OCI-LY1 (cell line): ENCODE data around the gene CD276.

ENCODE experiments used
- H2AFZ ChIP-seq: fragments of 200-600 bp; sonication (generic), shearing (Covaris generic); 2 replicates; pipeline ENCODE4 v1.6.0; 2014; ENCODE audit warnings: antibody characterized with exemption, mild to moderate bottlenecking, low read length
- H3F3A ChIP-seq: fragments of 200-600 bp; sonication (generic), shearing (Covaris generic); 2 replicates; pipeline ENCODE4 v1.6.0; 2014; ENCODE audit warnings: mild to moderate bottlenecking, antibody characterized with exemption, low read length, moderate library complexity; ENCODE audit not compliant: insufficient read depth
- H3K27ac ChIP-seq: fragments of 200-600 bp; sonication (generic); 2 replicates; pipeline ENCODE4 v1.5.1; 2014; ENCODE audit warnings: low read length, mixed run types, mild to moderate bottlenecking, low read depth; ENCODE audit not compliant: poor library complexity, severe bottlenecking
- H3K27me3 ChIP-seq: fragments of 200-600 bp; sonication (generic); 2 replicates; pipeline ENCODE4 v1.6.0; 2014; ENCODE audit warnings: antibody characterized with exemption, mild to moderate bottlenecking, low read length, moderate library complexity; ENCODE audit not compliant: insufficient read depth
- H3K36me3 ChIP-seq: fragments of 200-600 bp; sonication (generic); 2 replicates; pipeline ENCODE4 v1.6.1; 2014; ENCODE audit warnings: mild to moderate bottlenecking, antibody characterized with exemption, low read length, moderate library complexity, mixed read lengths; ENCODE audit not compliant: insufficient read depth
- H3K4me1 ChIP-seq: fragments of 200-600 bp; sonication (generic); 2 replicates; pipeline ENCODE4 v1.5.1; 2014; ENCODE audit warnings: mild to moderate bottlenecking, low read length, moderate library complexity; ENCODE audit not compliant: insufficient read depth, severe bottlenecking
- H3K4me2 ChIP-seq: fragments of 200-600 bp; sonication (generic), shearing (Covaris generic); 2 replicates; pipeline ENCODE4 v1.6.1; 2014; ENCODE audit warnings: low read length
- H3K4me3 ChIP-seq: fragments of 200-600 bp; sonication (generic); 2 replicates; pipeline ENCODE4 v1.5.1; 2014; ENCODE audit warnings: low read length, low read depth, mild to moderate bottlenecking, mixed read lengths; ENCODE audit not compliant: poor library complexity, severe bottlenecking
- H3K79me2 ChIP-seq: fragments of 200-600 bp; shearing (Covaris generic); 2 replicates; pipeline ENCODE4 v1.6.1; 2016; ENCODE audit warnings: mixed run types, low read length, mixed read lengths; ENCODE audit not compliant: insufficient read depth
- H3K9ac ChIP-seq: fragments of 200-600 bp; sonication (generic), shearing (Covaris generic); 2 replicates; pipeline ENCODE4 v1.6.1; 2014; ENCODE audit warnings: mild to moderate bottlenecking, low read length, mixed read lengths
- H3K9me2 ChIP-seq: fragments of 200-600 bp; sonication (generic), shearing (Covaris generic); 2 replicates; pipeline ENCODE4 v1.6.1; 2014; ENCODE audit warnings: low read depth, mild to moderate bottlenecking, low read length, mixed read lengths
- H3K9me3 ChIP-seq: fragments of 200-600 bp; shearing (Covaris generic); 2 replicates; pipeline ENCODE4 v1.6.1; 2014; ENCODE audit warnings: low read length, mixed read lengths
- H4K20me1 ChIP-seq: fragments of 200-600 bp; sonication (generic), shearing (Covaris generic); 2 replicates; pipeline ENCODE4 v1.6.0; 2016; ENCODE audit warnings: mild to moderate bottlenecking, low read length; ENCODE audit not compliant: insufficient read depth
- EZH2 ChIP-seq: fragments of 200-600 bp; sonication (generic), shearing (Covaris generic); IDR thresholded peaks from 2 replicates; pipeline ENCODE4 v1.8.0; 2017; ENCODE audit warnings: borderline replicate concordance, mixed run types, mild to moderate bottlenecking, antibody characterized with exemption, low read length, moderate library complexity, mixed read lengths
- TF ChIP-seq, protein P1 (sequence below): fragments of 200-600 bp; sonication (generic), shearing (Covaris generic); IDR thresholded peaks from 2 replicates; pipeline ENCODE4 v1.5.1; 2017; ENCODE audit warnings: mild to moderate bottlenecking, antibody characterized with exemption, low read length, moderate library complexity, mixed read lengths

The CD276 gene

DNA sequence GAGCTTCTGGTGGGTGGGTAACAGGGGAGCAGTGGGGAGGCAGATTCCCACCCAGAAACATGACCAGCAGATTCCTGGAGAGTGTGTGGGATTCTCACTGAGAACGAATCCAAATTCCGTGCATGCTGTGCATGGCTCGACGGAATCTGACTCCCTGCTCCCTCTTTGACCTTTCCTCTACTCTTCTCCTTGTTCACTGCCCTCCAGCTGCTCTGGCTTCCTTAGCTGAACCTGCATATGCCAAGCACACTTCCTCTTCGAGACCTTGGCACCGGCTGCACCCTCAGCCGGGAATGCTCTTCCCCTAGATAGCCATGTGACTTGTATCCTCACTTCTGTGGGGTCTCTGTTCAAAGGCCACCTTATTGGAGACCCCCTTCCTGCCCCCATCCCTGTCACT lies 62.7 kb downstream of the CD276 start:
- Histone ChIP-seq H3F3A (no peaks in the 10 kb centered on the region), H3K4me3 (no peak overlapping the region)

DNA sequence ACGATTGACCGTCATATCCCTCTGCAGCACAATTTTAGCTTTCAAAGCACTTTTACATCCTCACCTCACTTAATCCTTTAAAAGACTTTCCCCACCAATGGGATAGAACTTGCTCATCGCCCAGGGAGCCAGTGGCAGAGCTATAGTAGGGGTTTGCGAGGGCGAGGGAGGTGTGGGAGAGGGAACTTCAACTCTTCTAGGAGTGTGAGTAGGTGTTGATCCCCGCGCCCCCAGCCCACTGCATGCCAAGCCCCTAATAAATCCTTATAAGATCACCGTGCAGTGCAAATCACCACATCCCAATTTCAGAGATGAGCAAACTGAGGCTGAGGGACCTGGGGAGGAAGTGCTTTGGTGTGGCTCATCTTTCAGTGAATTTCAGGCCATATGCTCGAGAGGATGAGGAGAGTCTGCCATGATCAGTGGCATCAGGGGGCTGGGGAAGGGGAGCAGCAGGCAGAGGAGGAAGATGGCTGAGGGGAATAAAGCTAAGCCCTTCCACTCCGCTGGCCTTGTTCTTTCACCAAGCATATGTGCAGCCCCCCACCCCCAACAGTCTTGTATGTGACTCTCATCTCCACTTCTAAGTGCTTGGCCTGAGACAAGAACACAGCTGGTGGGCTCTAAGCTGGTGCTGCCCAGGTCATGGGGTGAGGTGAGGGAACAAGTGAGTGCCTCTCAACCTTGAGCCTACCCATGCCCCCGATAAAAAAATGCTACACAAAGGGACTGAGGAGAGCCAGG lies 63.8 kb downstream of the CD276 start:
- H3K36me3 ChIP-seq, result no peaks in the 10 kb centered on the region
- H3F3A ChIP-seq, result no peaks in the 10 kb centered on the region
- no peaks in the 10 kb centered on the region for H3K79me2 ChIP-seq
- H3K27me3 ChIP-seq, result no peaks in the 10 kb centered on the region
- H4K20me1 ChIP-seq, result no peaks in the 10 kb centered on the region
- H3K4me2 ChIP-seq, result no peak overlapping the region
- no peaks in the 10 kb centered on the region for H3K4me1 ChIP-seq
- TF ChIP-seq, protein P1, sequence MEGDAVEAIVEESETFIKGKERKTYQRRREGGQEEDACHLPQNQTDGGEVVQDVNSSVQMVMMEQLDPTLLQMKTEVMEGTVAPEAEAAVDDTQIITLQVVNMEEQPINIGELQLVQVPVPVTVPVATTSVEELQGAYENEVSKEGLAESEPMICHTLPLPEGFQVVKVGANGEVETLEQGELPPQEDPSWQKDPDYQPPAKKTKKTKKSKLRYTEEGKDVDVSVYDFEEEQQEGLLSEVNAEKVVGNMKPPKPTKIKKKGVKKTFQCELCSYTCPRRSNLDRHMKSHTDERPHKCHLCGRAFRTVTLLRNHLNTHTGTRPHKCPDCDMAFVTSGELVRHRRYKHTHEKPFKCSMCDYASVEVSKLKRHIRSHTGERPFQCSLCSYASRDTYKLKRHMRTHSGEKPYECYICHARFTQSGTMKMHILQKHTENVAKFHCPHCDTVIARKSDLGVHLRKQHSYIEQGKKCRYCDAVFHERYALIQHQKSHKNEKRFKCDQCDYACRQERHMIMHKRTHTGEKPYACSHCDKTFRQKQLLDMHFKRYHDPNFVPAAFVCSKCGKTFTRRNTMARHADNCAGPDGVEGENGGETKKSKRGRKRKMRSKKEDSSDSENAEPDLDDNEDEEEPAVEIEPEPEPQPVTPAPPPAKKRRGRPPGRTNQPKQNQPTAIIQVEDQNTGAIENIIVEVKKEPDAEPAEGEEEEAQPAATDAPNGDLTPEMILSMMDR, result no peak
- TF ChIP-seq EZH2, result no peak
- H3K4me3 ChIP-seq, result no peak overlapping the region
- no peak overlapping the region for H3K9ac ChIP-seq
- no peak overlapping the region for H2AFZ ChIP-seq
- no peaks in the 10 kb centered on the region for H3K9me2 ChIP-seq
- no peaks in the 10 kb centered on the region for H3K9me3 ChIP-seq
- no peak overlapping the region for H3K27ac ChIP-seq

More for the DNA sequence above, 62.7 kb downstream of the CD276 start:
- no peaks in the 10 kb centered on the region for H3K79me2 ChIP-seq
- H3K27ac ChIP-seq, result no peak overlapping the region
- H3K9me2 ChIP-seq, result no peaks in the 10 kb centered on the region
- no peak overlapping the region for H3K4me2 ChIP-seq
- no peaks in the 10 kb centered on the region for H4K20me1 ChIP-seq
- H3K9me3 ChIP-seq, result no peaks in the 10 kb centered on the region
- no peaks in the 10 kb centered on the region for H3K36me3 ChIP-seq
- no peak for TF ChIP-seq EZH2
- TF ChIP-seq, protein P1, result no peak
- H3K9ac ChIP-seq, result no peak overlapping the region
- no peaks in the 10 kb centered on the region for H3K4me1 ChIP-seq
- no peaks in the 10 kb centered on the region for H3K27me3 ChIP-seq
- no peak overlapping the region for H2AFZ ChIP-seq

DNA sequence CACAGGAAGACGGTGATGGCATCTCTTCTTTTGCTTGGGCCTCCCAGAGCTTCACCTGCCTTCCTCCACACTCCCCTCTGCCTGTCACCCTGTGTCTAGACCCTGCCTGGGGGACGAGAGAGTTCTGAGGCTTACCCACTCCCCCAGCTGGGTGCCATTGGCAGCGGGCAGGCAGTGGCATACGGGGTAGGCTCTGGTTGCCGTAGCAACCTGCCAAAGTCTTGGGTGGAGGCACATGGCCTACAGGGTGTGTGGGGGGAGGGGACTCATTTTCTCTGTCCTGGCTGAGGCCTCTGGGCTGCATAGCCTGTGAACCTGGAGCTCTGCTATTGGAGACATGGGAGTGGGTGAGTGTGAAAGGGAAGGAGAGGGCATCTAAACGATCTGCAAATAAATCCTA lies 64.5 kb downstream of the CD276 start:
- Histone ChIP-seq H3K9ac (no peak overlapping the region), H3K36me3 (no peaks in the 10 kb centered on the region), H3K4me1 (no peaks in the 10 kb centered on the region), H4K20me1 (no peaks in the 10 kb centered on the region), H3K4me3 (no peak overlapping the region), H3K9me2 (no peaks in the 10 kb centered on the region), H2AFZ (no peak overlapping the region), H3K27ac (no peak overlapping the region), H3K79me2 (no peaks in the 10 kb centered on the region), H3K9me3 (no peaks in the 10 kb centered on the region), H3K4me2 (no peak overlapping the region), H3K27me3 (no peaks in the 10 kb centered on the region), H3F3A (no peaks in the 10 kb centered on the region)
- TF ChIP-seq, protein P1, result no peak
- TF ChIP-seq EZH2, result no peak
